ENCODE measurements around the gene MOB2.

The MOB2 gene

GRCh38 chr11:1447845-1448825 is 38.4 kb downstream of the MOB2 start:
- Histone ChIP-seq H3K9me3 (ENCODE audit: control insufficient read depth, low read length) (no peaks in the 10 kb centered on the region), H3K4me2 (ENCODE audit: low read length) (no peak overlapping the region), H3K9ac (no peak overlapping the region), H3K4me3 (ENCODE audit: low read depth, low read length) (no peak overlapping the region), H3K27me3 (ENCODE audit: control insufficient read depth, insufficient read depth, low read length) (no peaks in the 10 kb centered on the region), H3K36me3 (ENCODE audit: control insufficient read depth, insufficient read depth, low read length) (no peaks in the 10 kb centered on the region), H3K79me2 (no peaks in the 10 kb centered on the region), H3K27ac (no peak overlapping the region), H2AFZ (no peak overlapping the region), H3K4me1 (no peaks in the 10 kb centered on the region)
- TF ChIP-seq CTCF (IDR thresholded peaks at IDR 0.05): no peak

GRCh38 chr11:1446623-1447022 is 40.0 kb downstream of the MOB2 start:
- Histone ChIP-seq H3K4me1 (no peaks in the 10 kb centered on the region), H3K9me3 (ENCODE audit: control insufficient read depth, low read length) (no peaks in the 10 kb centered on the region), H3K27ac (no peak overlapping the region), H3K36me3 (ENCODE audit: control insufficient read depth, insufficient read depth, low read length) (no peaks in the 10 kb centered on the region), H3K79me2 (no peaks in the 10 kb centered on the region), H3K4me3 (ENCODE audit: low read depth, low read length) (no peak overlapping the region), H3K4me2 (ENCODE audit: low read length) (no peak overlapping the region), H3K27me3 (ENCODE audit: control insufficient read depth, insufficient read depth, low read length) (no peaks in the 10 kb centered on the region), H2AFZ (no peak overlapping the region), H3K9ac (no peak overlapping the region)
- TF ChIP-seq CTCF (IDR thresholded peaks at IDR 0.05): no peak

- H3K27ac ChIP-seq: no peak overlapping the region
- H3K9me3 ChIP-seq (ENCODE audit: control insufficient read depth, low read length): no peaks in the 10 kb centered on the region
- no peak overlapping the region for H3K9ac ChIP-seq
- H2AFZ ChIP-seq: no peak overlapping the region
- no peaks in the 10 kb centered on the region for H3K27me3 ChIP-seq (ENCODE audit: control insufficient read depth, insufficient read depth, low read length)
- no peaks in the 10 kb centered on the region for H3K79me2 ChIP-seq
- no peak for TF ChIP-seq CTCF (IDR thresholded peaks at IDR 0.05)
- H3K4me3 ChIP-seq (ENCODE audit: low read depth, low read length): no peak overlapping the region
- no peaks in the 10 kb centered on the region for H3K4me1 ChIP-seq
- H3K36me3 ChIP-seq (ENCODE audit: control insufficient read depth, insufficient read depth, low read length): no peaks in the 10 kb centered on the region
- no peak overlapping the region for H3K4me2 ChIP-seq (ENCODE audit: low read length)
These were observed 40.7 kb downstream of the MOB2 start for GRCh38 chr11:1445741-1446445.

- TF ChIP-seq CTCF (IDR thresholded peaks at IDR 0.05): no peak
- Histone ChIP-seq H3K27ac (no peak overlapping the region), H3K9me3 (ENCODE audit: control insufficient read depth, low read length) (no peaks in the 10 kb centered on the region), H3K27me3 (ENCODE audit: control insufficient read depth, insufficient read depth, low read length) (no peaks in the 10 kb centered on the region), H3K9ac (no peak overlapping the region), H2AFZ (no peak overlapping the region), H3K4me3 (ENCODE audit: low read depth, low read length) (no peak overlapping the region), H3K79me2 (no peaks in the 10 kb centered on the region), H3K36me3 (ENCODE audit: control insufficient read depth, insufficient read depth, low read length) (no peaks in the 10 kb centered on the region), H3K4me1 (no peaks in the 10 kb centered on the region), H3K4me2 (ENCODE audit: low read length) (no peak overlapping the region)
These were observed 41.7 kb downstream of the MOB2 start for GRCh38 chr11:1444823-1445422.

All from parathyroid adenoma (tissue), 2 donors.